H1 (cell line): Measurements from ENCODE around the gene CDS2. TPM values are rescaled to one million over a fixed set of nuclear protein-coding genes. Genes with fewer than 3 reads are reported as not detected.

Experiments
- CTCF ChIA-PET: fragments of 300-600 bp; sonication (Branson Sonifier 250); formaldehyde crosslinking; loops from one replicate; lab custom pipeline; 2021; ENCODE audit not compliant: partially characterized antibody; lab: Charles Lee
- POLR2A ChIA-PET: fragments of 300-600 bp; sonication (Branson Sonifier 250); formaldehyde crosslinking; loops from one replicate; lab custom pipeline; 2021; ENCODE audit warnings: inconsistent platforms; ENCODE audit not compliant: partially characterized antibody; lab: Charles Lee
- DNase-seq, 2 experiments: peaks; one replicate each; pipeline versions ENCODE4 v3.0.0 to v3.0.0-alpha.2; 2010 to 2022; ENCODE audit warnings: low spot score in 2 of 2, low read depth in 1 of 2, mixed read lengths in 1 of 2
- FAIRE-seq: peaks from 2 replicates; lab custom pipeline; 2011; peaks lifted over from hg19 to GRCh38; lab: Jason Lieb, UNC
- H2AFZ ChIP-seq: 2 replicates; pipeline ENCODE4 v1.8.1; 2012; ENCODE audit warnings: low read length, inconsistent platforms
- H2AK5ac ChIP-seq: 2 replicates; pipeline ENCODE4 v1.6.1; 2013; ENCODE audit warnings: low read depth, low read length
- H2BK120ac ChIP-seq: replicated peaks from 2 replicates; pipeline ENCODE3; 2013; ENCODE audit warnings: low read depth, low read length, inconsistent platforms
- H2BK12ac ChIP-seq: 2 replicates; pipeline ENCODE4 v1.6.1; 2013; ENCODE audit warnings: low read depth, low read length
- H2BK15ac ChIP-seq: 2 replicates; pipeline ENCODE4 v1.6.1; 2013; ENCODE audit warnings: low read length
- H2BK20ac ChIP-seq: 2 replicates; pipeline ENCODE4 v1.6.1; 2013; ENCODE audit warnings: low read length
- H2BK5ac ChIP-seq: 2 replicates; pipeline ENCODE4 v1.6.1; 2013; ENCODE audit warnings: low read depth, low read length
- H3K14ac ChIP-seq: 2 replicates; pipeline ENCODE4 v1.6.1; 2013; ENCODE audit warnings: inconsistent platforms; ENCODE audit not compliant: insufficient read length
- H3K18ac ChIP-seq: 2 replicates; pipeline ENCODE4 v1.6.1; 2013; ENCODE audit warnings: low read length; ENCODE audit errors: extremely low read depth
- H3K23ac ChIP-seq: 2 replicates; pipeline ENCODE4 v1.6.1; 2013; ENCODE audit warnings: inconsistent platforms; ENCODE audit not compliant: insufficient read length
- H3K23me2 ChIP-seq: 2 replicates; pipeline ENCODE4 v1.6.1; 2013; ENCODE audit warnings: low read depth, low read length
- H3K27ac ChIP-seq: 2 replicates; pipeline ENCODE4 v1.6.1; 2011; ENCODE audit warnings: low read depth, low read length, inconsistent platforms
- H3K27me3 ChIP-seq, 4 experiments: replicated peaks in 1 of 4; 1 replicate in 1 of 4; 2 replicates in 3 of 4; pipeline versions ENCODE4 v1.6.1 to v1.8.1; 2011 to 2013; ENCODE audit warnings: low read length in 3 of 4, mild to moderate bottlenecking in 3 of 4, inconsistent platforms in 2 of 4, mixed read lengths in 2 of 4, moderate library complexity in 1 of 4; ENCODE audit not compliant: control insufficient read depth in 3 of 4, insufficient read depth in 3 of 4; ENCODE audit errors: extremely low read depth in 1 of 4
- H3K36me3 ChIP-seq, 4 experiments: 2 replicates each; pipeline versions ENCODE4 v1.6.1 to v1.8.1; 2011 to 2013; ENCODE audit warnings: mild to moderate bottlenecking in 4 of 4, low read length in 3 of 4, moderate library complexity in 2 of 4, control low read depth in 1 of 4, inconsistent platforms in 1 of 4; ENCODE audit not compliant: insufficient read depth in 4 of 4, control insufficient read depth in 2 of 4
- H3K4ac ChIP-seq: replicated peaks from 2 replicates; pipeline ENCODE3; 2013; ENCODE audit warnings: low read length, low read depth, mixed read lengths, inconsistent platforms; ENCODE audit not compliant: insufficient read length
- H3K4me1 ChIP-seq, 4 experiments: replicated peaks in 1 of 4; 1 replicate in 1 of 4; 2 replicates in 3 of 4; pipeline versions ENCODE4 v1.6.1 to v1.8.1; 2011 to 2013; ENCODE audit warnings: low read length in 3 of 4, inconsistent platforms in 2 of 4, mixed read lengths in 1 of 4; ENCODE audit not compliant: insufficient read depth in 4 of 4, control insufficient read depth in 3 of 4
- H3K4me2 ChIP-seq, 2 experiments: 2 replicates each; pipeline versions ENCODE4 v1.6.1 to v1.8.1; 2011 to 2013; ENCODE audit warnings: low read depth in 2 of 2, low read length in 2 of 2, control low read depth in 1 of 2, inconsistent platforms in 1 of 2, mild to moderate bottlenecking in 1 of 2; ENCODE audit not compliant: insufficient read depth in 1 of 2
- H3K4me3 ChIP-seq, 4 experiments: fragments of 200-600, 300-600 bp in 1 of 4; sonication (generic), shearing (Covaris generic), sonication (Bioruptor Twin) in 1 of 4; 2 replicates each; pipeline versions ENCODE4 v1.5.1 to v1.8.1; 2011 to 2016; ENCODE audit warnings: low read length in 4 of 4, low read depth in 3 of 4, control low read depth in 2 of 4, inconsistent platforms in 2 of 4, mild to moderate bottlenecking in 2 of 4, mixed read lengths in 1 of 4, moderate library complexity in 1 of 4; ENCODE audit not compliant: insufficient read depth in 2 of 4; ENCODE audit errors: extremely low read depth in 1 of 4
- H3K56ac ChIP-seq: replicated peaks from 2 replicates; pipeline ENCODE3; 2013; ENCODE audit warnings: low read depth, mild to moderate bottlenecking, mixed read lengths, low read length, inconsistent platforms; ENCODE audit not compliant: insufficient read length
- H3K79me1 ChIP-seq: 2 replicates; pipeline ENCODE4 v1.6.1; 2013; ENCODE audit warnings: low read depth, low read length, control low read depth
- H3K79me2 ChIP-seq, 2 experiments: 2 replicates each; pipeline versions ENCODE4 v1.6.1 to v1.8.1; 2012 to 2013; ENCODE audit warnings: low read length in 2 of 2, mild to moderate bottlenecking in 2 of 2, inconsistent platforms in 1 of 2; ENCODE audit not compliant: insufficient read depth in 2 of 2, control insufficient read depth in 1 of 2
- H3K9ac ChIP-seq, 4 experiments: replicated peaks in 1 of 4; 1 replicate in 1 of 4; 2 replicates in 3 of 4; pipeline versions ENCODE4 v1.6.1 to v1.8.1; 2011 to 2013; ENCODE audit warnings: low read depth in 3 of 4, low read length in 3 of 4, control low read depth in 2 of 4, mild to moderate bottlenecking in 2 of 4, moderate library complexity in 2 of 4, inconsistent platforms in 1 of 4; ENCODE audit errors: extremely low read depth in 1 of 4
- H3K9me3 ChIP-seq, 2 experiments: 2 replicates each; pipeline versions ENCODE4 v1.6.1 to v1.8.1; 2012 to 2013; ENCODE audit warnings: mild to moderate bottlenecking in 2 of 2, moderate library complexity in 2 of 2, control low read depth in 1 of 2, inconsistent platforms in 1 of 2, low read depth in 1 of 2, low read length in 1 of 2, mixed read lengths in 1 of 2; ENCODE audit not compliant: insufficient read depth in 2 of 2
- H4K20me1 ChIP-seq, 2 experiments: replicated peaks in 1 of 2; 2 replicates each; pipeline versions ENCODE3 to v1.8.1; 2011 to 2013; ENCODE audit warnings: inconsistent platforms in 2 of 2, low read length in 2 of 2, mild to moderate bottlenecking in 1 of 2; ENCODE audit not compliant: insufficient read depth in 2 of 2, control insufficient read depth in 1 of 2
- H4K5ac ChIP-seq: 2 replicates; pipeline ENCODE4 v1.6.1; 2013; ENCODE audit warnings: low read length, low read depth, mixed read lengths, inconsistent platforms; ENCODE audit not compliant: insufficient read length
- H4K8ac ChIP-seq: 2 replicates; pipeline ENCODE4 v1.8.0; 2013; ENCODE audit warnings: mild to moderate bottlenecking, moderate library complexity, low read length, inconsistent platforms; ENCODE audit not compliant: insufficient read depth; ENCODE audit errors: extremely low read depth
- H4K91ac ChIP-seq: replicated peaks from 2 replicates; pipeline ENCODE3; 2013; ENCODE audit warnings: low read length, mixed read lengths, inconsistent platforms; ENCODE audit not compliant: insufficient read length
- JUND ChIP-seq: IDR thresholded peaks from 2 replicates; pipeline ENCODE4 v1.6.1; 2011; ENCODE audit warnings: mild to moderate bottlenecking, improper control_type of control experiment, low read length
- WGBS, 2 experiments: shearing (Covaris generic) in 1 of 2; methylation state at CpG; one replicate each; pipeline versions ENCODE4 v1.1.6 to v1.1.7; 2013 to 2015; ENCODE audit warnings: low lambda C conversion rate in 2 of 2, mixed read lengths in 2 of 2, inconsistent platforms in 1 of 2, low coverage in 1 of 2, missing lambda C conversion rate in 1 of 2; ENCODE audit not compliant: insufficient replicate concordance in 2 of 2, insufficient coverage in 1 of 2, insufficient read length in 1 of 2; ENCODE audit errors: extremely low coverage in 1 of 2, missing lambda C conversion rate in 1 of 2; 5-methylcytosine and 5-hydroxymethylcytosine counted together
- polyA plus RNA-seq, 7 experiments: library from polyadenylated mRNA; depleted of rRNA in 3 of 7; stranded (reverse) in 5 of 7; unstranded in 2 of 7; fragments of >200 nt in 5 of 7; fragments of 200-250 nt in 2 of 7; gene quantifications; 1 replicate in 5 of 7; 2 replicates in 1 of 7; 4 replicates in 1 of 7; pipeline versions ENCODE4 v1.2.1 to v1.2.3, GENCODE V29; 2011 to 2013; ENCODE audit warnings: missing spikeins in 2 of 7, mixed read lengths in 2 of 7
- total RNA-seq: library from RNA; stranded (reverse); fragmentation: NEBNext Ultra II Directional; extraction: Animal tissue kit (Norgen Biotek cat#: 25700); gene quantifications from 2 replicates; pipeline ENCODE4 v1.2.1, GENCODE V29; 2021

Gene CDS2
- total and polyA plus RNA-seq, 2 of the 8 experiments (the other 6 are each of a cell fraction or from before 2014, with no cell fraction given) = 54.0 to 56.2 TPM

DNA sequence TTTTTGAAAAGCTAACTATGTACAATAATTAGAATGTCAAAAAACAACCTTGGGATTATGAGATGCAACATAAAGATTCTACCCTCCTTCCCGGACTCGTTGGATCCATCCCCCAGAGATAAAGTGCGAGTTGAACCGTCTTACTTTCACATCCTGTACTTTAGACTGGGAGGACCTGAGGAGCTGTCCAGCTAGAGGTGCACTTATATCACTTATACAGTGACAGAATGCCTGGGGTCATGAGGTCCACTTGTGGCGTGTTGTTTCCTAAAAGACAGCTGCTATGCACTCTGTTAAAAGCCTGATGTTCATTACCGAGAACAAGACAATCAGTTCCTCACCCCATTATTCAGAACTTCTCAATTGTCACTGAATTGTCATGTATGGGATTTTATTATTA, 2.1 kb downstream of the CDS2 start:
- no peak overlapping the region for H3K18ac ChIP-seq
- no peak overlapping the region for H2BK20ac ChIP-seq
- H4K91ac ChIP-seq = no peak overlapping the region
- no peaks in the 10 kb centered on the region for H3K9me3 ChIP-seq
- H3K23me2 ChIP-seq = peaks cover 8% of the 10 kb centered on the region
- peaks cover 0 to 7% (median 2%) of the 10 kb centered on the region in 4 experiments; a peak in 2 of 7 replicates for H3K4me1 ChIP-seq
- H2BK5ac ChIP-seq = no peak overlapping the region
- peaks cover 6 to 49% of the 10 kb centered on the region in 2 experiments; a peak in 3 of 4 replicates for H3K79me2 ChIP-seq
- H3K23ac ChIP-seq = no peak overlapping the region
- H3K36me3 ChIP-seq = no peaks in the 10 kb centered on the region
- H4K20me1 ChIP-seq = no peaks in the 10 kb centered on the region
- H3K79me1 ChIP-seq = peaks cover 5% of the 10 kb centered on the region; the same call in 1 of the 2 replicates
- ChIA-PET POLR2A (interaction anchor here (1.1 to 2.7 kb wide), 2 partner anchors 40 to 57 kb away, joined by 3 to 10 read pairs; no protein-coding TSS in a partner anchor), CTCF (interaction anchor here (0.7 to 12.3 kb wide), 3 partner anchors 54 to 76 kb away, joined by 4 to 122 read pairs (median 4); no protein-coding TSS in a partner anchor)
- no peak overlapping the region for H2BK120ac ChIP-seq
- H3K27me3 ChIP-seq = no peaks in the 10 kb centered on the region
- no peak overlapping the region for H3K9ac ChIP-seq
- no peak for FAIRE-seq
- no peak overlapping the region for H4K5ac ChIP-seq
- no peak overlapping the region for H3K56ac ChIP-seq
- no peak overlapping the region for H2AK5ac ChIP-seq
- H3K4me3 ChIP-seq = no peak overlapping the region
- H3K14ac ChIP-seq = no peak overlapping the region
- H3K4ac ChIP-seq = no peak overlapping the region
- no peak overlapping the region for H4K8ac ChIP-seq
- TF ChIP-seq JUND = no peak
- H3K27ac ChIP-seq = no peak overlapping the region
- H2BK12ac ChIP-seq = no peak overlapping the region
- no peak overlapping the region for H2BK15ac ChIP-seq
- DNase-seq = no peak
- WGBS, 2 experiments = 97% methylated on average over 6 of the region's 6 CpGs; no CpG with 5 or more reads in 1 of the 2 experiments
- H2AFZ ChIP-seq = no peak overlapping the region
- peak overlapping the region in 1 of 2 experiments; percentile 98; a peak in 1 of 4 replicates for H3K4me2 ChIP-seq
